GM12878 (cell line): ENCODE results near the gene NTPCR. TPM values are rescaled to one million over a fixed set of nuclear protein-coding genes. Genes with fewer than 3 reads are reported as not detected.

Source experiments
- ATAC-seq: fragments of 200-7000 bp; cut with Tn5 transposase; 3 replicates; pipeline ENCODE4 v1.9.1; 2020; ENCODE audit warnings: mild to moderate bottlenecking, moderate library complexity
- BruUV-seq: library from RNA; stranded (reverse); fragments of 400-500 nt; replicated peaks from 2 replicates; lab custom pipeline; 2021; lab: Mats Ljungman, UMichigan
- CTCF ChIA-PET: fragments of 300-600 bp; sonication (Branson Sonifier 250); formaldehyde crosslinking; extraction: SDS; loops from one replicate; lab custom pipeline; 2021; ENCODE audit warnings: inconsistent platforms; lab: Yijun Ruan, JAX
- POLR2A ChIA-PET: fragments of 350-600 bp; formaldehyde crosslinking; extraction: SDS; loops from one replicate; lab custom pipeline; 2021; ENCODE audit warnings: inconsistent platforms; lab: Charles Lee
- RAD21 ChIA-PET: fragments of 300-600 bp; sonication (Branson Sonifier 250); formaldehyde crosslinking; loops from one replicate; lab custom pipeline; 2023; ENCODE audit warnings: antibody characterized with exemption; ENCODE audit not compliant: unreplicated experiment; lab: Charles Lee
- SMC1A ChIA-PET: fragments of 300-600 bp; sonication (Branson Sonifier 250); formaldehyde crosslinking; loops from one replicate; lab custom pipeline; 2023; ENCODE audit not compliant: unreplicated experiment, uncharacterized antibody; lab: Charles Lee
- DNase-seq: peaks from one replicate; pipeline ENCODE4 v3.0.0-alpha.2; 2011; ENCODE audit warnings: low read depth, low spot score
- FAIRE-seq: peaks from 3 replicates; lab custom pipeline; 2011; peaks lifted over from hg19 to GRCh38; lab: Jason Lieb, UNC
- H2AFZ ChIP-seq: 2 replicates; pipeline ENCODE4 v1.6.0; 2011; ENCODE audit warnings: low read depth, low read length, control low read depth; ENCODE audit not compliant: control insufficient read depth
- H3K27ac ChIP-seq: 2 replicates; pipeline ENCODE4 v1.5.1; 2011; ENCODE audit warnings: control low read depth; ENCODE audit not compliant: control insufficient read depth, insufficient read depth
- H3K27me3 ChIP-seq, 2 experiments: replicated peaks in 1 of 2; 2 replicates each; pipeline versions ENCODE4 v1.6.0 to v1.6.1; 2011; ENCODE audit warnings: low read length in 1 of 2; ENCODE audit not compliant: control insufficient read depth in 2 of 2, insufficient read depth in 2 of 2
- H3K36me3 ChIP-seq, 2 experiments: 2 replicates each; pipeline ENCODE4 v1.5.1; 2011; ENCODE audit warnings: low read length in 1 of 2; ENCODE audit not compliant: control insufficient read depth in 2 of 2, insufficient read depth in 2 of 2
- H3K4me1 ChIP-seq: 2 replicates; pipeline ENCODE4 v1.6.1; 2011; ENCODE audit warnings: mild to moderate bottlenecking, low read length, moderate library complexity, mixed read lengths; ENCODE audit not compliant: control insufficient read depth, insufficient read depth
- H3K4me2 ChIP-seq: 2 replicates; pipeline ENCODE4 v1.6.0; 2011; ENCODE audit warnings: control low read depth; ENCODE audit not compliant: control insufficient read depth, insufficient read depth
- H3K4me3 ChIP-seq: fragments of 200-600 bp; sonication (generic); 2 replicates; pipeline ENCODE4 v1.5.1; 2016
- H3K79me2 ChIP-seq: 2 replicates; pipeline ENCODE4 v1.6.0; 2011; ENCODE audit warnings: low read length; ENCODE audit not compliant: control insufficient read depth, insufficient read depth
- H3K9ac ChIP-seq: 2 replicates; pipeline ENCODE4 v1.8.0; 2011; ENCODE audit warnings: low read length, control low read depth, mixed read lengths; ENCODE audit not compliant: control insufficient read depth, insufficient read depth
- H3K9me3 ChIP-seq: replicated peaks from 3 replicates; pipeline ENCODE4 v1.5.1; 2011; ENCODE audit warnings: mild to moderate bottlenecking, low read length; ENCODE audit not compliant: control insufficient read depth, insufficient read depth
- H4K20me1 ChIP-seq: 2 replicates; pipeline ENCODE4 v1.6.0; 2011; ENCODE audit not compliant: control insufficient read depth, insufficient read depth
- CREB1 ChIP-seq: IDR thresholded peaks from 2 replicates; pipeline ENCODE4 v1.6.1; 2012; ENCODE audit warnings: low read depth, mild to moderate bottlenecking, inconsistent platforms
- EED ChIP-seq: sonication (generic); IDR thresholded peaks from 2 replicates; pipeline ENCODE4 v1.6.1; 2016; ENCODE audit warnings: antibody characterized with exemption, low read depth
- KDM1A ChIP-seq: fragments of 200-600 bp; sonication (generic); IDR thresholded peaks from 2 replicates; pipeline ENCODE4 v1.6.1; 2016; ENCODE audit warnings: borderline replicate concordance
- LARP7 ChIP-seq: fragments of 450-650 bp; IDR thresholded peaks from 2 replicates; pipeline ENCODE4 v1.6.1; 2017; ENCODE audit warnings: mild to moderate bottlenecking
- MTA3 ChIP-seq: IDR thresholded peaks from 2 replicates; pipeline ENCODE4 v1.6.1; 2012; ENCODE audit warnings: low read length, inconsistent platforms, borderline replicate concordance
- MXI1 ChIP-seq: fragments of 150-350 bp; IDR thresholded peaks from 2 replicates; pipeline ENCODE4 v1.6.1; 2011; ENCODE audit warnings: low read depth, mild to moderate bottlenecking, inconsistent platforms, low read length, improper control_type of control experiment
- NFYB ChIP-seq: IDR thresholded peaks from 2 replicates; pipeline ENCODE4 v1.6.1; 2011; ENCODE audit warnings: low read depth, mild to moderate bottlenecking, low read length, improper control_type of control experiment, moderate library complexity; ENCODE audit not compliant: insufficient read depth
- NRF1 ChIP-seq: conservative IDR thresholded peaks from 2 replicates; pipeline ENCODE4 v1.6.1; 2011; ENCODE audit warnings: mild to moderate bottlenecking, low read depth, low read length, improper control_type of control experiment
- POLR2AphosphoS5 ChIP-seq: IDR thresholded peaks from 2 replicates; pipeline ENCODE4 v1.6.1; 2011; ENCODE audit warnings: mild to moderate bottlenecking, low read length, inconsistent platforms
- RB1 ChIP-seq: fragments of 450-650 bp; formaldehyde crosslinking; IDR thresholded peaks from 2 replicates; pipeline ENCODE4 v1.6.1; 2017; ENCODE audit warnings: mild to moderate bottlenecking, borderline replicate concordance
- SUPT20H ChIP-seq: IDR thresholded peaks from 2 replicates; pipeline ENCODE4 v1.6.1; 2011; ENCODE audit warnings: low read depth, mild to moderate bottlenecking, low read length, moderate library complexity, borderline replicate concordance; ENCODE audit not compliant: control insufficient read depth
- YBX1 ChIP-seq: fragments of 450-650 bp; IDR thresholded peaks from 2 replicates; pipeline ENCODE4 v1.6.1; 2016; ENCODE audit warnings: antibody characterized with exemption
- ZNF24 ChIP-seq: fragments of 450-650 bp; IDR thresholded peaks from 2 replicates; pipeline ENCODE4 v1.6.1; 2017; ENCODE audit warnings: antibody characterized with exemption, mild to moderate bottlenecking
- WGBS: methylation state at CpG from one replicate; pipeline ENCODE4 v1.1.6; 2016; ENCODE audit warnings: low lambda C conversion rate; ENCODE audit not compliant: insufficient replicate concordance, insufficient coverage; ENCODE audit errors: missing lambda C conversion rate; 5-methylcytosine and 5-hydroxymethylcytosine counted together
- in situ Hi-C: fragments of 300-500 bp; cut with MboI; formaldehyde crosslinking; loops from 9 replicates; pipeline ENCODE4 v1.14.3; 2018; ENCODE audit warnings: mixed read lengths
- intact Hi-C: fragments of 100-400 bp; cut with micrococcal nuclease; formaldehyde crosslinking; loops from one replicate; pipeline ENCODE4 v1.14.2; 2022; ENCODE audit not compliant: unreplicated experiment
- polyA plus RNA-seq, 11 experiments: library from polyadenylated mRNA; depleted of rRNA in 4 of 11; unstranded in 6 of 11; stranded (reverse) in 5 of 11; fragments of >200 nt; fragmentation: Nextera tagmentation in 4 of 11; fragmentation: Illumina TruSeq in 1 of 11; extraction: Ambion mirVana in 4 of 11; extraction: Trizol in 1 of 11; gene quantifications; 1 replicate in 1 of 11; 2 replicates in 10 of 11; pipeline versions ENCODE4 v1.2.1 to v1.2.3, GENCODE V29; 2011 to 2016; ENCODE audit warnings: inconsistent platforms in 2 of 11, missing spikeins in 2 of 11, low read depth in 1 of 11
- total RNA-seq, 4 experiments: library from RNA; depleted of rRNA in 3 of 4; stranded (reverse); fragments of >200 nt in 3 of 4; fragmentation: Illumina TruSeq in 1 of 4; extraction: Trizol in 1 of 4; gene quantifications; 2 replicates each; pipeline versions ENCODE4 v1.2.1 to v1.2.3, GENCODE V29; 2013 to 2021
- TF ChIP-seq, protein P1 (sequence below): IDR thresholded peaks from 2 replicates; pipeline ENCODE4 v1.6.1; 2012; ENCODE audit warnings: mild to moderate bottlenecking, low read depth, low read length

Gene NTPCR
- total and polyA plus RNA-seq, 10 of the 15 experiments (the other 5 are each of a cell fraction or from before 2014, with no cell fraction given), result 25.4 to 109 (median 56.6) TPM

GRCh38 chr1:232924874-232925273 is 25.5 kb upstream of the NTPCR start:
- CTCF ChIA-PET, result no interaction called here
- Histone ChIP-seq H3K4me3 (no peak overlapping the region), H2AFZ (no peak overlapping the region), H3K9me3 (no peaks in the 10 kb centered on the region; the same call in 2 of the 3 replicates), H4K20me1 (no peaks in the 10 kb centered on the region), H3K79me2 (no peaks in the 10 kb centered on the region), H3K36me3 (no peaks in the 10 kb centered on the region), H3K9ac (no peak overlapping the region), H3K27me3 (no peaks in the 10 kb centered on the region), H3K4me2 (no peak overlapping the region), H3K4me1 (peaks cover 4% of the 10 kb centered on the region; the same call in 1 of the 2 replicates), H3K27ac (no peak overlapping the region)
- no TSS peak for BruUV-seq
- no peak for FAIRE-seq
- in situ Hi-C loops (no loop called here), intact Hi-C loops (no loop called here)
- DNase-seq, result no peak
- SMC1A ChIA-PET, result no interaction called here
- no peak for ATAC-seq
- RAD21 ChIA-PET, result no interaction called here
- no peak for TF ChIP-seq EED
- 65% methylated on average over 3 of the region's 3 CpGs for WGBS
- POLR2A ChIA-PET, result interaction anchor here (0.6 kb wide), 2 partner anchors 273 to 940 kb away, joined by 3 read pairs; no protein-coding TSS in a partner anchor

- RAD21 ChIA-PET, result no interaction called here
- ATAC-seq, result no peak
- no peaks in the 10 kb centered on the region; the same call in 2 of the 3 replicates for H3K9me3 ChIP-seq
- no peaks in the 10 kb centered on the region for H3K36me3 ChIP-seq
- no peak for FAIRE-seq
- no TSS peak for BruUV-seq
- H3K4me1 ChIP-seq, result peaks cover 4% of the 10 kb centered on the region; the same call in 1 of the 2 replicates
- POLR2A ChIA-PET, result interaction anchor here (0.6 kb wide), 1 partner anchor 941 kb away, joined by 3 read pairs; no protein-coding TSS in a partner anchor
- DNase-seq, result no peak
- intact Hi-C loops (no loop called here), in situ Hi-C loops (no loop called here)
- no peak overlapping the region for H3K4me2 ChIP-seq
- SMC1A ChIA-PET, result interaction anchor here (1.4 kb wide), 1 partner anchor 17 kb away, joined by 3 read pairs; no protein-coding TSS in a partner anchor
- WGBS, result 50% methylated on average over 5 of the region's 5 CpGs
- no peaks in the 10 kb centered on the region for H3K27me3 ChIP-seq
- CTCF ChIA-PET, result interaction anchor here (1.1 kb wide), 1 partner anchor 19 kb away, joined by 3 read pairs; no protein-coding TSS in a partner anchor
- H3K9ac ChIP-seq, result no peak overlapping the region
- no peak overlapping the region for H2AFZ ChIP-seq
- H3K27ac ChIP-seq, result no peak overlapping the region
- no peaks in the 10 kb centered on the region for H4K20me1 ChIP-seq
- no peaks in the 10 kb centered on the region for H3K79me2 ChIP-seq
- H3K4me3 ChIP-seq, result no peak overlapping the region
- TF ChIP-seq YBX1, result no peak
- TF ChIP-seq NRF1, result no peak
- no peak for TF ChIP-seq MXI1
- no peak for TF ChIP-seq NFYB
- TF ChIP-seq RB1, result no peak
- TF ChIP-seq LARP7, result no peak
- TF ChIP-seq KDM1A, result no peak
- no peak for TF ChIP-seq ZNF24
- no peak for TF ChIP-seq MTA3
- TF ChIP-seq CREB1, result no peak
- no peak for TF ChIP-seq SUPT20H
- TF ChIP-seq, protein P1, sequence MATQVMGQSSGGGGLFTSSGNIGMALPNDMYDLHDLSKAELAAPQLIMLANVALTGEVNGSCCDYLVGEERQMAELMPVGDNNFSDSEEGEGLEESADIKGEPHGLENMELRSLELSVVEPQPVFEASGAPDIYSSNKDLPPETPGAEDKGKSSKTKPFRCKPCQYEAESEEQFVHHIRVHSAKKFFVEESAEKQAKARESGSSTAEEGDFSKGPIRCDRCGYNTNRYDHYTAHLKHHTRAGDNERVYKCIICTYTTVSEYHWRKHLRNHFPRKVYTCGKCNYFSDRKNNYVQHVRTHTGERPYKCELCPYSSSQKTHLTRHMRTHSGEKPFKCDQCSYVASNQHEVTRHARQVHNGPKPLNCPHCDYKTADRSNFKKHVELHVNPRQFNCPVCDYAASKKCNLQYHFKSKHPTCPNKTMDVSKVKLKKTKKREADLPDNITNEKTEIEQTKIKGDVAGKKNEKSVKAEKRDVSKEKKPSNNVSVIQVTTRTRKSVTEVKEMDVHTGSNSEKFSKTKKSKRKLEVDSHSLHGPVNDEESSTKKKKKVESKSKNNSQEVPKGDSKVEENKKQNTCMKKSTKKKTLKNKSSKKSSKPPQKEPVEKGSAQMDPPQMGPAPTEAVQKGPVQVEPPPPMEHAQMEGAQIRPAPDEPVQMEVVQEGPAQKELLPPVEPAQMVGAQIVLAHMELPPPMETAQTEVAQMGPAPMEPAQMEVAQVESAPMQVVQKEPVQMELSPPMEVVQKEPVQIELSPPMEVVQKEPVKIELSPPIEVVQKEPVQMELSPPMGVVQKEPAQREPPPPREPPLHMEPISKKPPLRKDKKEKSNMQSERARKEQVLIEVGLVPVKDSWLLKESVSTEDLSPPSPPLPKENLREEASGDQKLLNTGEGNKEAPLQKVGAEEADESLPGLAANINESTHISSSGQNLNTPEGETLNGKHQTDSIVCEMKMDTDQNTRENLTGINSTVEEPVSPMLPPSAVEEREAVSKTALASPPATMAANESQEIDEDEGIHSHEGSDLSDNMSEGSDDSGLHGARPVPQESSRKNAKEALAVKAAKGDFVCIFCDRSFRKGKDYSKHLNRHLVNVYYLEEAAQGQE, result no peak
- TF ChIP-seq POLR2AphosphoS5, result no peak
Observed at GRCh38 chr1:232925421-232926220, 24.8 kb upstream of the NTPCR start.
